Astrocyte (in vitro differentiated cells and primary cell): ENCODE data around the gene AHR. TPM values are rescaled to one million over a fixed set of nuclear protein-coding genes. Genes with fewer than 3 reads are reported as not detected.

ENCODE experiments used
- DNase-seq: peaks from one replicate; pipeline ENCODE4 v3.0.0-alpha.2; 2010; ENCODE audit warnings: low read depth
- FAIRE-seq: peaks from 2 replicates; lab custom pipeline; 2011; peaks lifted over from hg19 to GRCh38; lab: Jason Lieb, UNC
- H2AFZ ChIP-seq: 2 replicates; pipeline ENCODE4 v1.6.0; 2012; ENCODE audit warnings: low read depth, low read length, inconsistent platforms
- H3K27ac ChIP-seq: 2 replicates; pipeline ENCODE4 v1.5.1; 2011; ENCODE audit warnings: low read depth, low read length, inconsistent platforms
- H3K27me3 ChIP-seq: 2 replicates; pipeline ENCODE4 v1.6.0; 2011; ENCODE audit warnings: low read length, inconsistent platforms; ENCODE audit not compliant: insufficient read depth
- H3K36me3 ChIP-seq: 2 replicates; pipeline ENCODE4 v1.5.1; 2011; ENCODE audit warnings: low read length, inconsistent platforms; ENCODE audit not compliant: insufficient read depth
- H3K4me1 ChIP-seq: 2 replicates; pipeline ENCODE4 v1.5.1; 2011; ENCODE audit warnings: low read length, inconsistent platforms; ENCODE audit not compliant: insufficient read depth
- H3K4me2 ChIP-seq: 2 replicates; pipeline ENCODE4 v1.6.0; 2012; ENCODE audit warnings: low read length, inconsistent platforms
- H3K4me3 ChIP-seq: 2 replicates; pipeline ENCODE4 v1.5.1; 2011; ENCODE audit warnings: low read depth, mild to moderate bottlenecking, low read length, inconsistent platforms; ENCODE audit not compliant: insufficient read depth
- H3K79me2 ChIP-seq: 2 replicates; pipeline ENCODE4 v1.6.0; 2012; ENCODE audit warnings: mild to moderate bottlenecking, low read length, inconsistent platforms; ENCODE audit not compliant: insufficient read depth
- H3K9ac ChIP-seq: 2 replicates; pipeline ENCODE4 v1.6.0; 2012; ENCODE audit warnings: mild to moderate bottlenecking, low read length, inconsistent platforms
- H3K9me3 ChIP-seq: 2 replicates; pipeline ENCODE4 v1.5.1; 2012; ENCODE audit warnings: low read depth, mild to moderate bottlenecking, low read length, inconsistent platforms; ENCODE audit not compliant: insufficient read depth
- H4K20me1 ChIP-seq: 2 replicates; pipeline ENCODE4 v1.6.0; 2012; ENCODE audit warnings: low read length, inconsistent platforms; ENCODE audit not compliant: insufficient read depth
- H3K27ac Mint-ChIP-seq: one replicate; pipeline ENCODE4 v1.8.0; 2021; ENCODE audit warnings: mild to moderate bottlenecking, mixed read lengths; ENCODE audit not compliant: unreplicated experiment
- H3K27me3 Mint-ChIP-seq: one replicate; pipeline ENCODE4 v1.8.0; 2021; ENCODE audit warnings: low read depth, mixed read lengths; ENCODE audit not compliant: unreplicated experiment
- H3K36me3 Mint-ChIP-seq: one replicate; pipeline ENCODE4 v1.8.0; 2021; ENCODE audit warnings: low read depth, mixed read lengths; ENCODE audit not compliant: unreplicated experiment
- H3K4me1 Mint-ChIP-seq: one replicate; pipeline ENCODE4 v1.8.0; 2021; ENCODE audit warnings: low read depth, mixed read lengths; ENCODE audit not compliant: unreplicated experiment
- H3K4me3 Mint-ChIP-seq: one replicate; pipeline ENCODE4 v1.8.0; 2021; ENCODE audit warnings: mild to moderate bottlenecking, moderate library complexity, mixed read lengths; ENCODE audit not compliant: unreplicated experiment
- H3K9me3 Mint-ChIP-seq: one replicate; pipeline ENCODE4 v1.8.0; 2021; ENCODE audit warnings: mild to moderate bottlenecking, mixed read lengths; ENCODE audit not compliant: unreplicated experiment
- CTCF ChIP-seq: IDR thresholded peaks from 2 replicates; pipeline ENCODE4 v1.5.1; 2011; ENCODE audit warnings: low read depth, mild to moderate bottlenecking, inconsistent platforms, low read length, moderate library complexity; ENCODE audit not compliant: insufficient read depth
- EZH2 ChIP-seq: IDR thresholded peaks from 2 replicates; pipeline ENCODE4 v1.6.1; 2012; ENCODE audit warnings: mild to moderate bottlenecking, low read length, inconsistent platforms; ENCODE audit not compliant: insufficient read depth
- total RNA-seq: library from RNA; stranded (reverse); gene quantifications from 2 replicates; pipeline ENCODE4 v1.2.1, GENCODE V29; 2021

Gene AHR
- total RNA-seq, 1 donor from 2014 or later: 48.1 TPM

GRCh38 chr7:17385612-17386011 is 87.2 kb downstream of the AHR start:
- Histone ChIP-seq H4K20me1 (no peaks in the 10 kb centered on the region), H3K79me2 (no peaks in the 10 kb centered on the region), H2AFZ (no peak overlapping the region), H3K4me3 (no peak overlapping the region), H3K36me3 (no peaks in the 10 kb centered on the region), H3K4me2 (no peak overlapping the region), H3K4me1 (peaks cover 4% of the 10 kb centered on the region), H3K9me3 (no peaks in the 10 kb centered on the region), H3K9ac (no peak overlapping the region), H3K27ac (no peak overlapping the region), H3K27me3 (no peaks in the 10 kb centered on the region)
- TF ChIP-seq EZH2: no peak
- no peak for TF ChIP-seq CTCF
- Mint-ChIP-seq H3K4me3 (no peak overlapping the region), H3K27me3 (no peaks in the 10 kb centered on the region), H3K9me3 (no peaks in the 10 kb centered on the region), H3K4me1 (peaks cover 6% of the 10 kb centered on the region), H3K36me3 (no peaks in the 10 kb centered on the region), H3K27ac (no peak overlapping the region)
- FAIRE-seq (no peak), DNase-seq (no peak)

GRCh38 chr7:17390392-17390791 is 91.9 kb downstream of the AHR start:
- Mint-ChIP-seq H3K9me3 (peaks cover 16% of the 10 kb centered on the region), H3K36me3 (no peaks in the 10 kb centered on the region), H3K27ac (no peak overlapping the region), H3K27me3 (no peaks in the 10 kb centered on the region), H3K4me1 (no peaks in the 10 kb centered on the region), H3K4me3 (no peak overlapping the region)
- H3K4me3 ChIP-seq: no peak overlapping the region
- FAIRE-seq: no peak
- DNase-seq: no peak
- peaks cover 4% of the 10 kb centered on the region for H3K9me3 ChIP-seq
- H3K36me3 ChIP-seq: no peaks in the 10 kb centered on the region
- no peaks in the 10 kb centered on the region for H4K20me1 ChIP-seq
- no peaks in the 10 kb centered on the region for H3K27me3 ChIP-seq
- H3K4me2 ChIP-seq: no peak overlapping the region
- no peak overlapping the region for H2AFZ ChIP-seq
- no peak for TF ChIP-seq CTCF
- no peak for TF ChIP-seq EZH2
- no peaks in the 10 kb centered on the region for H3K79me2 ChIP-seq
- H3K4me1 ChIP-seq: no peaks in the 10 kb centered on the region
- no peak overlapping the region for H3K27ac ChIP-seq
- no peak overlapping the region for H3K9ac ChIP-seq

- H3K9me3 Mint-ChIP-seq: peaks cover 16% of the 10 kb centered on the region
- FAIRE-seq: no peak
Observed at GRCh38 chr7:17391366-17391765, 92.9 kb downstream of the AHR start.

More at GRCh38 chr7:17391366-17391765, 92.9 kb downstream of the AHR start:
- Histone ChIP-seq H3K27ac (no peak overlapping the region), H3K4me3 (no peak overlapping the region), H3K36me3 (no peaks in the 10 kb centered on the region), H3K9ac (no peak overlapping the region), H3K4me1 (no peaks in the 10 kb centered on the region), H3K9me3 (peaks cover 4% of the 10 kb centered on the region), H2AFZ (no peak overlapping the region), H3K27me3 (no peaks in the 10 kb centered on the region), H3K4me2 (no peak overlapping the region), H4K20me1 (no peaks in the 10 kb centered on the region), H3K79me2 (no peaks in the 10 kb centered on the region)
- TF ChIP-seq EZH2: no peak
- TF ChIP-seq CTCF: no peak
- Mint-ChIP-seq H3K4me1 (no peaks in the 10 kb centered on the region), H3K36me3 (no peaks in the 10 kb centered on the region), H3K4me3 (no peak overlapping the region), H3K27me3 (no peaks in the 10 kb centered on the region), H3K27ac (no peak overlapping the region)
- DNase-seq: no peak
